B cell (primary cell): ENCODE measurements around the gene GPN1.

ENCODE experiments used
- CTCF ChIP-seq: fragments of 200-600 bp; IDR thresholded peaks from one replicate; pipeline ENCODE4 v1.8.0; 2022; ENCODE audit warnings: antibody characterized with exemption, mild to moderate bottlenecking
- EZH2 ChIP-seq: IDR thresholded peaks from 2 replicates; pipeline ENCODE4 v1.6.1; 2012; ENCODE audit warnings: borderline replicate concordance, low read depth, mild to moderate bottlenecking, moderate library complexity, low read length; ENCODE audit not compliant: insufficient read depth, poor library complexity, severe bottlenecking

GRCh38 chr2:27645197-27645596, 16.3 kb downstream of the GPN1 start:
- TF ChIP-seq CTCF (no peak), EZH2 (no peak)
